ENCODE data around the gene GRID1. TPM values are rescaled to one million over a fixed set of nuclear protein-coding genes. Genes with fewer than 3 reads are reported as not detected.

The GRID1 gene
- total RNA-seq, 1 experiment from 2014 or later = 0.37 TPM

GRCh38 chr10:85924382-85925102 is 442.1 kb downstream of the GRID1 start:
- Mint-ChIP-seq H3K36me3 (no peaks in the 10 kb centered on the region), H3K27me3 (ENCODE audit: low read depth) (no peaks in the 10 kb centered on the region), H3K9me3 (0 out of 2 replicates have a peak, but pooled peaks cover 3% of the 10 kb centered on the region), H3K4me3 (no peak overlapping the region), H3K27ac (no peak overlapping the region), H3K4me1 (peaks cover 10% of the 10 kb centered on the region)
- CTCF ChIA-PET = interaction anchor here (1.1 to 1.5 kb wide), 2 partner anchors 138 to 254 kb away, joined by 3 read pairs; no protein-coding TSS in a partner anchor
- POLR2A ChIA-PET = no interaction called here
- DNase-seq (ENCODE audit: low spot score) (no peak), ATAC-seq (no peak)
- TF ChIP-seq CREM (CRISPR knock-in tag; IDR thresholded peaks at IDR 0.05) (no peak), ELF4 (CRISPR knock-in tag; IDR thresholded peaks at IDR 0.05; ENCODE audit: low read depth) (no peak), NFATC4 (CRISPR knock-in tag; IDR thresholded peaks at IDR 0.05) (no peak), NFE2L1 (CRISPR knock-in tag; IDR thresholded peaks at IDR 0.05) (no peak), PRRX2 (CRISPR knock-in tag; IDR thresholded peaks at IDR 0.05) (no peak), NR3C1 (CRISPR knock-in tag; conservative IDR thresholded peaks at IDR 0.05; ENCODE audit: low read depth) (no peak), NR1H2 (CRISPR knock-in tag; IDR thresholded peaks at IDR 0.05) (no peak), ZNF263 (CRISPR knock-in tag; IDR thresholded peaks at IDR 0.05; ENCODE audit: low read depth) (no peak), ZNF423 (CRISPR knock-in tag; IDR thresholded peaks at IDR 0.05) (no peak), MXD4 (CRISPR knock-in tag; IDR thresholded peaks at IDR 0.05; ENCODE audit: borderline replicate concordance) (no peak), ZNF219 (CRISPR knock-in tag; IDR thresholded peaks at IDR 0.05; ENCODE audit: borderline replicate concordance) (no peak), ZNF671 (CRISPR knock-in tag; IDR thresholded peaks at IDR 0.05) (no peak), EMX1 (CRISPR knock-in tag; IDR thresholded peaks at IDR 0.05) (no peak), ZBTB43 (CRISPR knock-in tag; IDR thresholded peaks at IDR 0.05) (no peak), MLX (CRISPR knock-in tag; IDR thresholded peaks at IDR 0.05) (no peak), ATF1 (CRISPR knock-in tag; IDR thresholded peaks at IDR 0.05) (no peak), ESRRA (CRISPR knock-in tag; IDR thresholded peaks at IDR 0.05; ENCODE audit: borderline replicate concordance) (no peak)
- TF ChIP-seq, protein P1, sequence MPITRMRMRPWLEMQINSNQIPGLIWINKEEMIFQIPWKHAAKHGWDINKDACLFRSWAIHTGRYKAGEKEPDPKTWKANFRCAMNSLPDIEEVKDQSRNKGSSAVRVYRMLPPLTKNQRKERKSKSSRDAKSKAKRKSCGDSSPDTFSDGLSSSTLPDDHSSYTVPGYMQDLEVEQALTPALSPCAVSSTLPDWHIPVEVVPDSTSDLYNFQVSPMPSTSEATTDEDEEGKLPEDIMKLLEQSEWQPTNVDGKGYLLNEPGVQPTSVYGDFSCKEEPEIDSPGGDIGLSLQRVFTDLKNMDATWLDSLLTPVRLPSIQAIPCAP (CRISPR knock-in tag; IDR thresholded peaks at IDR 0.05) = no peak

- TF ChIP-seq GABPB1 (CRISPR knock-in tag; IDR thresholded peaks at IDR 0.05) (no peak), ZNF317 (CRISPR knock-in tag; IDR thresholded peaks at IDR 0.05; ENCODE audit: borderline replicate concordance, low read depth) (no peak), ZNF263 (CRISPR knock-in tag; IDR thresholded peaks at IDR 0.05; ENCODE audit: low read depth) (no peak), CREB1 (CRISPR knock-in tag; IDR thresholded peaks at IDR 0.05) (no peak), ZNF219 (CRISPR knock-in tag; IDR thresholded peaks at IDR 0.05; ENCODE audit: borderline replicate concordance) (no peak), ZNF671 (CRISPR knock-in tag; IDR thresholded peaks at IDR 0.05) (no peak), JUN (CRISPR knock-in tag; IDR thresholded peaks at IDR 0.05) (no peak), ESRRA (CRISPR knock-in tag; IDR thresholded peaks at IDR 0.05; ENCODE audit: borderline replicate concordance) (no peak), RORB (CRISPR knock-in tag; IDR thresholded peaks at IDR 0.05) (no peak), MYBL2 (CRISPR knock-in tag; IDR thresholded peaks at IDR 0.05) (no peak), FOXK1 (CRISPR knock-in tag; IDR thresholded peaks at IDR 0.05) (no peak), PRRX2 (CRISPR knock-in tag; IDR thresholded peaks at IDR 0.05) (no peak), CBFB (CRISPR knock-in tag; IDR thresholded peaks at IDR 0.05; ENCODE audit: low read depth) (no peak), ZNF121 (CRISPR knock-in tag; IDR thresholded peaks at IDR 0.05) (no peak)
- TF ChIP-seq, protein P2, sequence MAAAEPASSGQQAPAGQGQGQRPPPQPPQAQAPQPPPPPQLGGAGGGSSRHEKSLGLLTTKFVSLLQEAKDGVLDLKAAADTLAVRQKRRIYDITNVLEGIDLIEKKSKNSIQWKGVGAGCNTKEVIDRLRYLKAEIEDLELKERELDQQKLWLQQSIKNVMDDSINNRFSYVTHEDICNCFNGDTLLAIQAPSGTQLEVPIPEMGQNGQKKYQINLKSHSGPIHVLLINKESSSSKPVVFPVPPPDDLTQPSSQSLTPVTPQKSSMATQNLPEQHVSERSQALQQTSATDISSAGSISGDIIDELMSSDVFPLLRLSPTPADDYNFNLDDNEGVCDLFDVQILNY (CRISPR knock-in tag; IDR thresholded peaks at IDR 0.05) = no peak
- Mint-ChIP-seq H3K9me3 (0 out of 2 replicates have a peak, but pooled peaks cover 3% of the 10 kb centered on the region), H3K36me3 (no peaks in the 10 kb centered on the region), H3K27me3 (ENCODE audit: low read depth) (no peaks in the 10 kb centered on the region), H3K4me1 (peaks cover 14% of the 10 kb centered on the region), H3K4me3 (no peak overlapping the region), H3K27ac (no peak overlapping the region)
- POLR2A ChIA-PET = no interaction called here
- DNase-seq (ENCODE audit: low spot score) (no peak), ATAC-seq (no peak)
- CTCF ChIA-PET = no interaction called here
These were observed 444.1 kb downstream of the GRID1 start for GRCh38 chr10:85922356-85923129.

All from WTC11 (cell line).